ENCODE data around the gene FSTL4.
"Not testable (repeated sequence)": the region's sequence is repeated elsewhere in the genome, so short reads cannot be mapped to it uniquely, and the experiment has no call there.

Gene FSTL4

DNA sequence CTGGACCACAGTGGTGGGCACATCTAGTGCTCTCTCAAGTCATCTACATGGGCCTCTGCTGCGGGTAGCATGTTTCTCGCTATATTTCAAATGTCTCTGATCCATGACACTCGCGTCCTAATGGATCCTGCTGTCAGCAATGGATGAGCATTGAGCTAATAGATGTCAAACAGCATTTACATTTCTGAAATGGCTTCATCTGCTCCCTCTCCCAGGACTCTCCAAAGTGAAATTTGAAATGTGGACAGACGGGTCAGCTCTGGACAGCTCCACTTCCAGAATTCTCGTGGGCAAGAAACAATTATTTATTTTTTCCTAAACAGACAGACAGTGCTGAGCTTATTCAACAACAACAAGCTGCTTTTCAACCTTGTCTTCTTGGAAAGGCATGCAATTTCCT is 58.1 kb downstream of the FSTL4 start:
- WGBS, 2 experiments (ENCODE audit: insufficient coverage in 2 of 2): 85 to 87% methylated on average over 6 of the region's 6 CpGs

DNA sequence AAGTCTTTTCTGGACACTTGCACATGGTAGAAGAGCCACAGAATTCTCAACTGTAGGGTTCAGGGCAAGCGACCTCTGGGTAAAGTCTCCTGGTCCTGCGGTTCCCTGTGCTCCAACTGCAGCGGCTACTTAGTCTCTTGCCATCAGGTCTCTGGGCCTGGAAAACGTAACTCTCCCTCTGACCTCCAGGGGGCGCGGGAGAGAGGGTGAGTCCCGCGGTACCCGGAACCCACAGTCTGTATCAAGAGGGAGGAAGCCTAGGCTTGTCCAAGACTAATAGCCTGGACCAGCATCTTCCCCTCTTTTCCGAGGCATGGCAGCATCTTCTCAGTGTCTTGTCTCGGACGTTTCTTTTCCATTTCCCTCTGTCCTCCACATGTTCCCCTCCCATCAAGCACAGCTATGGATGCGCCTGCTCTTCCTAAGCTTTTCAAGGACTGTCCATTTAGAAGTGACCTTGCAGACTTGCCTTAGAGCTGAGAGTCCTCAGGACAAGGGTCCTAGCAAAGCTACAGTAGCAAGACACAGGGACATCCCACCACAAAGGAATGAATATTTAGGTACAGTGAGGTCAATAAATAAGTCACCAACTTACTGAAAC is 59.3 kb downstream of the FSTL4 start:
- no peaks in the 10 kb centered on the region for H3K4me1 ChIP-seq (ENCODE audit: control insufficient read depth, insufficient read depth, low read length, poor library complexity, severe bottlenecking)
- H3K36me3 ChIP-seq (ENCODE audit: control insufficient read depth, insufficient read depth, low read length): no peaks in the 10 kb centered on the region
- 23 to 28% methylated on average over 11 to 12 of the region's 13 CpGs for WGBS, 2 experiments (ENCODE audit: insufficient coverage in 2 of 2)
- no peak overlapping the region for H3K27ac ChIP-seq (ENCODE audit: low read depth, low read length, severe bottlenecking)
- H3K4me3 ChIP-seq (ENCODE audit: extremely low read depth, insufficient read depth, low read length, poor library complexity, severe bottlenecking): no peak overlapping the region
- no peaks in the 10 kb centered on the region for H3K9me3 ChIP-seq (ENCODE audit: control insufficient read depth, low read length)

More for the DNA sequence above, 58.1 kb downstream of the FSTL4 start:
- Histone ChIP-seq H3K9me3 (ENCODE audit: control insufficient read depth, low read length) (no peaks in the 10 kb centered on the region), H3K36me3 (ENCODE audit: control insufficient read depth, insufficient read depth, low read length) (no peaks in the 10 kb centered on the region), H3K4me3 (ENCODE audit: extremely low read depth, insufficient read depth, low read length, poor library complexity, severe bottlenecking) (no peak overlapping the region), H3K27ac (ENCODE audit: low read depth, low read length, severe bottlenecking) (no peak overlapping the region), H3K4me1 (ENCODE audit: control insufficient read depth, insufficient read depth, low read length, poor library complexity, severe bottlenecking) (no peaks in the 10 kb centered on the region)

DNA sequence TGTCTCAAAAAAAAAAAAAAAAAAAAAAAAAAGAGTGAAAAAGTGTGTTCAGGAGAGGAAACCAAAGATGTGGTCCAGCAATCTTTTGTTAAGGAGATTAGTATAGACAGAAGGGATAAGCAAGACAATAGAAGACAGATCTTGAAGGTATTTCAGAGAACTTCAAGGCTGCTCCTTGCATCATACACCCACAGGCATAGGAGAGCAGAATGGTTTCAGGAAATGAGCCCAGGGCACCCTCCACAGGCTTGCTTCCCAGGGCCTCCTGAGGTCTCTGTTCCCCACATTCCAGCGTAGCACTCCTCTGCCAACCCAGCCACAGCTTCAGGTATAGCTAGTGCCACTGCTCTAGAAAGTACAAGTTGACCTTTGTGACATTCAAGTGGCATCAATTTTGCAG is 65.8 kb downstream of the FSTL4 start:
- Histone ChIP-seq H3K4me3 (ENCODE audit: extremely low read depth, insufficient read depth, low read length, poor library complexity, severe bottlenecking) (no peak overlapping the region), H3K4me1 (ENCODE audit: control insufficient read depth, insufficient read depth, low read length, poor library complexity, severe bottlenecking) (no peaks in the 10 kb centered on the region), H3K9me3 (ENCODE audit: control insufficient read depth, low read length) (no peaks in the 10 kb centered on the region), H3K36me3 (ENCODE audit: control insufficient read depth, insufficient read depth, low read length) (no peaks in the 10 kb centered on the region), H3K27ac (ENCODE audit: low read depth, low read length, severe bottlenecking) (no peak overlapping the region)
- WGBS, 2 experiments (ENCODE audit: insufficient coverage in 2 of 2): 100% methylated on average over 1 of the region's 1 CpG

DNA sequence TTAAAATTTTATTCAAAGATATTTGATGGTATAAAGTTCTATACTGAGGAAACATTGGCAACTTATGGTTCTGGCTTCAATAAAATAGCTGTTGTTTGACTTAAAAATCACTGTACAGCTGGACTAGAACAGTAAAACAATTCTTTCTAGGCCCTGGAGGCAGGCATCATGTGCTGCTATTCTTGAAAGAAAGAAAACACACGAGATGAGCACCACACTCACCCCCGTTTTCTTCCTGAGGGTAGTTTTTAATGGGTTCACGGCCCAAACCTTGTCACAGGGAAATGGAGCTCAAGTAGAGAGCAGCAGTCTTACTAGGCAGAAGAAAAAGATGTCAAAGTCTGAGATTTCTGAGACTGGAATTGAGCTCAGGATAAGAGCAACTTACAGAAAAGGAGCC is 68.0 kb downstream of the FSTL4 start:
- no peaks in the 10 kb centered on the region for H3K36me3 ChIP-seq (ENCODE audit: control insufficient read depth, insufficient read depth, low read length)
- WGBS, 2 experiments (ENCODE audit: insufficient coverage in 2 of 2): 80 to 97% methylated on average over 1 to 3 of the region's 3 CpGs
- H3K4me1 ChIP-seq (ENCODE audit: control insufficient read depth, insufficient read depth, low read length, poor library complexity, severe bottlenecking): no peaks in the 10 kb centered on the region
- H3K4me3 ChIP-seq (ENCODE audit: extremely low read depth, insufficient read depth, low read length, poor library complexity, severe bottlenecking): no peak overlapping the region
- H3K9me3 ChIP-seq (ENCODE audit: control insufficient read depth, low read length): no peaks in the 10 kb centered on the region
- H3K27ac ChIP-seq (ENCODE audit: low read depth, low read length, severe bottlenecking): no peak overlapping the region

DNA sequence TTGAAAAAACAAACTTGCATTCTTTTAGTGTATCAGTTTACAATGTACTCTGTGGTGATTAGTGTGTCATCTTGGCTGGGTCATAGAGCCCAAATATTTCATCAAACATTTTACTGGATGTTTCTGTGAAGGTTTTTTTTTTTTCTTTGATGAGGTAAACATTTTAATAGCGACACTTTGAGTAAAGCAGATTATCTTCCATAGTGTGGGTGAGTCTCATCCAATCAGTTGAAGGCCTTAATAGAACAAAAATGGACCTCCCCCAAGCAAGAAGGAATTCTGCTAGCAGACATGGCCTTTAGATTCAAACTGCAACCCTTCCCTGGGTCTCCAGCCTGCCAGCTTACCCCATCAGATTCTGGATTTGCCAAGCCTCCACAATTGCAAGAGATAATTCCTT is 72.5 kb downstream of the FSTL4 start:
- H3K36me3 ChIP-seq (ENCODE audit: control insufficient read depth, insufficient read depth, low read length): no peaks in the 10 kb centered on the region
- no peak overlapping the region for H3K27ac ChIP-seq (ENCODE audit: low read depth, low read length, severe bottlenecking)
- H3K4me3 ChIP-seq (ENCODE audit: extremely low read depth, insufficient read depth, low read length, poor library complexity, severe bottlenecking): no peak overlapping the region
- no CpG with 5 or more reads among the region's 1 CpG for WGBS, 2 experiments (ENCODE audit: insufficient coverage in 2 of 2)
- no peaks in the 10 kb centered on the region for H3K4me1 ChIP-seq (ENCODE audit: control insufficient read depth, insufficient read depth, low read length, poor library complexity, severe bottlenecking)
- H3K9me3 ChIP-seq (ENCODE audit: control insufficient read depth, low read length): no peaks in the 10 kb centered on the region

DNA sequence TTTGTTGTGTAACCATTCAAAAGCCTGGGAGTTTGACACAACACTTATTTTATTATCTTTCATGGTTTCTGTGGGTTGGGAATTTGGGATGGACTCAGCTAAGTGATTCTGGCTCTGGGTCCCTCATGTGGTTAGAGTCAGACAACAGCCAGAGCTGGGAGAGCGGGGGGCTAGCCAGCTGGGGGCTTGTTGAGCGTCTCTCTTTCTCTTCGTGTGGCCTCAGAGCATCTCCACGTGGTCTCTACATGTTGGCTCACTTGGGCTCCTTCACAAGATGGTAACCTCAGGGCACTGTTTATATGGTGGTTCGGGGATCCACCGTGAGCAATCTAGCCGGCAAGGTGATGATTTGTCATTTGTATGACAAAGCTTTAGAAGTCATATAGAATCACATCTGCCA is 73.6 kb downstream of the FSTL4 start:
- Histone ChIP-seq H3K36me3 (ENCODE audit: control insufficient read depth, insufficient read depth, low read length) (no peaks in the 10 kb centered on the region), H3K4me1 (ENCODE audit: control insufficient read depth, insufficient read depth, low read length, poor library complexity, severe bottlenecking) (no peaks in the 10 kb centered on the region), H3K27ac (ENCODE audit: low read depth, low read length, severe bottlenecking) (no peak overlapping the region), H3K9me3 (ENCODE audit: control insufficient read depth, low read length) (no peaks in the 10 kb centered on the region), H3K4me3 (ENCODE audit: extremely low read depth, insufficient read depth, low read length, poor library complexity, severe bottlenecking) (no peak overlapping the region)
- WGBS, 2 experiments (ENCODE audit: insufficient coverage in 2 of 2): 86 to 94% methylated on average over 3 of the region's 7 CpGs

DNA sequence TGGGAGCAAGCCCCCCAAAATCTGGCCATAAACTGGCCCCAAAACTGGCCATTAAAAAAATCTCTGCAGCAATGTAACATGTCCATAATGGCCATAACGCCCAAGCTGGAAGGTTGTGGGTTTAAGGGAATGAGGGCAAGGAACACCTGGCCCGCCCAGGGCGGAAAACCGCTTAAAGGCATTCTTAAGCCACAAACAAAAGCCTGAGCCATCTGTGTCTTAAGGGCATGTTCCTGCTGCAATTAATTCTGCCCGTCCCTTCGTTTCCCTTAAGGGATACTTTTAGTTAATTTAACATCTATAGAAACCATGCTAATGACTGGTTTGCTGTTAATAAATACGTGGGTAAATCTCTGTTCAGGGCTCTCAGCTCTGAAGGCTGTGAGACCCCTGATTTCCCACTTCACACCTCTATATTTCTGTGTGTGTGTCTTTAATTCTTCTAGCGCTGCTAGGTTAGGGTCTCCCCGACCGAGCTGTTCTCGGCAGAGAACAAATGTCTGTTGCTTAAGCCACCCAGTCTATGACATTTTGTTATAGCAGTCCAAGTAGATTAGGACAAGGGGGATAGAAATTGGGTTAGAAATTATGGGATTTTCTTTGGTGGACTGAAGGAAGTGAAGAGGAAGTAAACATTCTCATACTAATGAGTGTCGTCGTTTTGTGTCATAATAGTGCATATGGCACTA is 77.0 kb downstream of the FSTL4 start:
- not testable (repeated sequence) for H3K36me3 ChIP-seq (ENCODE audit: control insufficient read depth, insufficient read depth, low read length); H3K4me3 ChIP-seq (ENCODE audit: extremely low read depth, insufficient read depth, low read length, poor library complexity, severe bottlenecking); H3K9me3 ChIP-seq (ENCODE audit: control insufficient read depth, low read length); H3K4me1 ChIP-seq (ENCODE audit: control insufficient read depth, insufficient read depth, low read length, poor library complexity, severe bottlenecking); H3K27ac ChIP-seq (ENCODE audit: low read depth, low read length, severe bottlenecking)
- 94 to 100% methylated on average over 2 to 8 of the region's 13 CpGs for WGBS, 2 experiments (ENCODE audit: insufficient coverage in 2 of 2)

DNA sequence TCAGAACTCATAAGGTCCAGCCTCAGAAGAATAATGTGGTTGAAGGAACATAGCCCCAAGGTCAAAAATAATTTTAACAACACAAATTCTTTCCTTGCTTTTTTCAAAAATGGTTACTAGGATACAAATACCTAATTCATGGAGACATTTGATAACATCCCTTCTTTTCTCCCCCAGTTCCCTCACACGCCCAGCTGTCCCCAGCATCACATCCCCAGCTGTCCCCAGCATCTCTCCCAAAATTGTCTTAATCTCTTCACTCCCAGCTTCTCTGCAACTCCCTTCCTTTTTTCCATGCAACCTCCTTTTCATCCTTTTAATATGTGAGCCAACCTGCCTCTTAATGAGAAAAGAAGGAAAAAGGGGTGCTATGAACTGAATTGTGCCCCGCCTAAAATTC is 77.8 kb downstream of the FSTL4 start:
- Histone ChIP-seq H3K9me3 (ENCODE audit: control insufficient read depth, low read length) (no peaks in the 10 kb centered on the region), H3K36me3 (ENCODE audit: control insufficient read depth, insufficient read depth, low read length) (no peaks in the 10 kb centered on the region), H3K4me1 (ENCODE audit: control insufficient read depth, insufficient read depth, low read length, poor library complexity, severe bottlenecking) (no peaks in the 10 kb centered on the region), H3K27ac (ENCODE audit: low read depth, low read length, severe bottlenecking) (no peak overlapping the region), H3K4me3 (ENCODE audit: extremely low read depth, insufficient read depth, low read length, poor library complexity, severe bottlenecking) (no peak overlapping the region)
- 82 to 100% methylated on average over 1 to 2 of the region's 2 CpGs for WGBS, 2 experiments (ENCODE audit: insufficient coverage in 2 of 2)

DNA sequence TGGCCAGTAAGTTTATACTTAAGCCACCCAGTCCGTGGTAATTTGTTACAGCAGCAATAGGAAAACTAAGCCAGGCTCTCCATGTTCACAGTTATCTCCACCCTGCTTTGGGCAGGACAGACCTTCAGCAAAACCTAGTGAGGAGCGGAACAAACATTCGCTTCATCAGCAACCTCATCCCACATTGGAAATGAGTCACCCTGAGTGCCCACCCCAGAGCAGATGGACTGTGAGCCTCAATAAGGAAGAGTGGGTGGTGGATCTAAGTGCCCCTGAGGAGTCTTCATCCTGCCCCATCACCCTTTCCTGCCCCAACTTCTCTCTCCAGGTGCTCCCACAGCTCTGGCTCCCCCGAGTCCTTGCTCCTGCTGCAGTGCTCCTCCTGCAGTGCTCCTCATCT is 78.8 kb downstream of the FSTL4 start:
- H3K4me3 ChIP-seq (ENCODE audit: extremely low read depth, insufficient read depth, low read length, poor library complexity, severe bottlenecking): no peak overlapping the region
- no peaks in the 10 kb centered on the region for H3K36me3 ChIP-seq (ENCODE audit: control insufficient read depth, insufficient read depth, low read length)
- no peak overlapping the region for H3K27ac ChIP-seq (ENCODE audit: low read depth, low read length, severe bottlenecking)
- no peaks in the 10 kb centered on the region for H3K4me1 ChIP-seq (ENCODE audit: control insufficient read depth, insufficient read depth, low read length, poor library complexity, severe bottlenecking)
- H3K9me3 ChIP-seq (ENCODE audit: control insufficient read depth, low read length): no peaks in the 10 kb centered on the region
- WGBS, 2 experiments (ENCODE audit: insufficient coverage in 2 of 2): 75 to 93% methylated on average over 1 to 4 of the region's 4 CpGs

DNA sequence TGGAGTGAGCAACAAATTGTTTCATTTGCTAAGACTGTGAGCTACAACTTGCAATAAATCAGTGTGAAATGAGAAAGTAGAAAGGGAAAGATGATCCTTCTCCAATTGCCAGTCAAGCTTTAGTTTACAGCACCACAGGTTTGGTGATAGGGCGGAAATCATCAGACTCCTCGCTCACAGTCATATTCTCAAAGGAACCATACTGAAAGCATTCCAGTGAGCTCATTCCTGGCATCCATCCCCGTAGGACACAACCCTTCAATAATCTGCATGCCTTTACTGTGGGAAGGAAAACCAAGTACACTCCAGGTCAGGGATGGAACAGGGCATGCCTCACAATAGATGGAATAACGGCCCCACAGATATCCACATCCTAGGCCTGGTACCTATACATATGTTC is 80.7 kb downstream of the FSTL4 start:
- H3K4me3 ChIP-seq (ENCODE audit: extremely low read depth, insufficient read depth, low read length, poor library complexity, severe bottlenecking): no peak overlapping the region
- no peaks in the 10 kb centered on the region for H3K36me3 ChIP-seq (ENCODE audit: control insufficient read depth, insufficient read depth, low read length)
- H3K9me3 ChIP-seq (ENCODE audit: control insufficient read depth, low read length): no peaks in the 10 kb centered on the region
- no peaks in the 10 kb centered on the region for H3K4me1 ChIP-seq (ENCODE audit: control insufficient read depth, insufficient read depth, low read length, poor library complexity, severe bottlenecking)
- WGBS, 2 experiments (ENCODE audit: insufficient coverage in 2 of 2): 84 to 86% methylated on average over 2 to 3 of the region's 4 CpGs
- no peak overlapping the region for H3K27ac ChIP-seq (ENCODE audit: low read depth, low read length, severe bottlenecking)

DNA sequence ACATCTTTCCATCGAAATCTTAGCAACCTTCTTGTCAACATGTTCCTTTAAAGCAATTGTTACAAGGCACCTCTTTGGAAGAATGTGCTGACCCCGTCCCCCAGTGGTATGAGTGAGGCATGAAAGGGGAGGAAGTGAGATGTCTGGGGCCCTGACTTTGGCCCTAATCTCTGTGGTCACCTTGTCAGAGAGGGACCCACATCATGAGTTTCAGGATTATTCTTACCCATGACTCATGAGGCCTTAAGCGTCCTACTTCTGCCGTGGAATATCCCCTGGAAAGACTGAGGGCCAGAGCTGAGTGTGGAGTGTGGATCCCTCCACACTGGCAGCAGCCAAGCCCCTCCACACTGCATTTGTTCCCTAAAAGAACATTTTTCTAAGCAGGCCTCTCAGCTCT is 81.2 kb downstream of the FSTL4 start:
- WGBS, 2 experiments (ENCODE audit: insufficient coverage in 2 of 2): 80 to 83% methylated on average over 1 to 3 of the region's 4 CpGs
- Histone ChIP-seq H3K4me1 (ENCODE audit: control insufficient read depth, insufficient read depth, low read length, poor library complexity, severe bottlenecking) (no peaks in the 10 kb centered on the region), H3K4me3 (ENCODE audit: extremely low read depth, insufficient read depth, low read length, poor library complexity, severe bottlenecking) (no peak overlapping the region), H3K36me3 (ENCODE audit: control insufficient read depth, insufficient read depth, low read length) (no peaks in the 10 kb centered on the region), H3K27ac (ENCODE audit: low read depth, low read length, severe bottlenecking) (no peak overlapping the region), H3K9me3 (ENCODE audit: control insufficient read depth, low read length) (no peaks in the 10 kb centered on the region)
